WI38 (cell line): ENCODE measurements around the gene NES.

Source experiments
- H3K4me3 ChIP-seq: 2 replicates; pipeline ENCODE4 v1.5.1; 2011; ENCODE audit warnings: low read depth, mild to moderate bottlenecking, control low read depth, low read length
- TF ChIP-seq, protein P1 (sequence below): IDR thresholded peaks from 2 replicates; pipeline ENCODE4 v1.5.1; 2012; ENCODE audit warnings: low read depth, mild to moderate bottlenecking, control low read depth, low read length

The NES gene

GRCh38 chr1:156706657-156707416 lies 29.6 kb upstream of the NES start:
- TF ChIP-seq, protein P1, sequence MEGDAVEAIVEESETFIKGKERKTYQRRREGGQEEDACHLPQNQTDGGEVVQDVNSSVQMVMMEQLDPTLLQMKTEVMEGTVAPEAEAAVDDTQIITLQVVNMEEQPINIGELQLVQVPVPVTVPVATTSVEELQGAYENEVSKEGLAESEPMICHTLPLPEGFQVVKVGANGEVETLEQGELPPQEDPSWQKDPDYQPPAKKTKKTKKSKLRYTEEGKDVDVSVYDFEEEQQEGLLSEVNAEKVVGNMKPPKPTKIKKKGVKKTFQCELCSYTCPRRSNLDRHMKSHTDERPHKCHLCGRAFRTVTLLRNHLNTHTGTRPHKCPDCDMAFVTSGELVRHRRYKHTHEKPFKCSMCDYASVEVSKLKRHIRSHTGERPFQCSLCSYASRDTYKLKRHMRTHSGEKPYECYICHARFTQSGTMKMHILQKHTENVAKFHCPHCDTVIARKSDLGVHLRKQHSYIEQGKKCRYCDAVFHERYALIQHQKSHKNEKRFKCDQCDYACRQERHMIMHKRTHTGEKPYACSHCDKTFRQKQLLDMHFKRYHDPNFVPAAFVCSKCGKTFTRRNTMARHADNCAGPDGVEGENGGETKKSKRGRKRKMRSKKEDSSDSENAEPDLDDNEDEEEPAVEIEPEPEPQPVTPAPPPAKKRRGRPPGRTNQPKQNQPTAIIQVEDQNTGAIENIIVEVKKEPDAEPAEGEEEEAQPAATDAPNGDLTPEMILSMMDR = no peak
- no peak overlapping the region for H3K4me3 ChIP-seq

DNA sequence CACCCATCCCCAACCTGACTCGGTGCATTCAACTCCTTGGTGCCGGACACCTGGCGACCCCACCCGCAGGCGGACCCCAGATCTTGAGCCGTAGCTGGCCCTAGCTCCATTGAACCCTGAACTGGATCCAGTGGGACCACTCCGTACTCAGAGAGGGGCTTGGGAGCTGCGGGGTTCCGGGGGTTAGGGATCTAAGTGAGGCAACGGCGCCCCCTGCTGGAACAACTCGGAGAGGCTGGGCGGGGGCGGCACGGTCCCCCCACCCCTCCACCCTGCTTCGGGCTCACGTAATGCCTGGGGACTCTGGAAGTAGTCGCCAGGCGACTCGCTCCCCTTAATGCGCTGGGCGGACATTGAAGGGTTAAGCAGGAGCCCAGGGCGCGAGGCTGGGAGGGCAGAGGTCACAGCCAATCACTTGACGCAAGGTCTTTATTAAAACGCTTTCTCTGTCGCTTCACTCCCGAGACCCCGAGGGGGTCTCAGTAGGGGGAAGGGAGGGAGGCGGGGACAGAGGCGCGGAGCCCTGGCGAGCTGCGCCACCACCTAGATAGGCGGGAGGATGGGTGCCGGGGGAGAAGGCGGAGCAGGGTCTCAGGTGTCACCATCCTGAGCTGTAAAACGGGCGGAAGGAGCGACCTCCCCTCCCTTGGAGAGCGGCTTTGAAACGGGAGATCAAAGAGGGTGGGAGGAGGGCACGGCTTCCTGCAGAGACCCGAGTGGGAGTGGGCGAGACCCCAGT lies 28.9 kb upstream of the NES start:
- TF ChIP-seq, protein P1 = peak; percentile 75
- peak overlapping the region; percentile 10 for H3K4me3 ChIP-seq

- peak within 1 kb of the TSS; percentile 20 for H3K4me3 ChIP-seq
- TF ChIP-seq, protein P1 = no peak
Measured at GRCh38 chr1:156705321-156705917, 28.2 kb upstream of the NES start, which contains the start of gene CRABP2. Gene CRABP2 (minus strand): TSS chr1:156705583. CDS start chr1:156705446, 137 bp downstream.

DNA sequence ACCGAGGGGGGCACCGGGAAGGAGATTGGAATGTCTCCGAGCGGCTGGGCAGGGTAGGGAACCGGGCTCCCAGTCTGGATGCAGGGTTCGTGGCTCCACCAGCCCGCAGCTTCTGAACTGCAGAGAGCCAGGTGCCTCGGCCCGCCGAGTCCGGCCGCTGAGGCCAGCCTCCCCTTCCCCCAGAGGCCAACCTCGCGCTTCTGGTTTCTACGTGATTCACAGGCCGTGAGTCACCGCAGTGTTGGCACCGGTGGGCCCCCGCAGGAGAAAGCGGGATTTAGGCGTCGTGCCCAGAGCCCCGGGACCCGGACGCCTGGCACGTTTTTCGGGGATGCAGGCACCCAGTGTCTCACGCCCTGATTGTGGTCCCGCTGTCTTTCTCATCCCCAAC lies 27.7 kb upstream of the NES start:
- peak overlapping the region; percentile 20 for H3K4me3 ChIP-seq
- TF ChIP-seq, protein P1 = no peak

DNA sequence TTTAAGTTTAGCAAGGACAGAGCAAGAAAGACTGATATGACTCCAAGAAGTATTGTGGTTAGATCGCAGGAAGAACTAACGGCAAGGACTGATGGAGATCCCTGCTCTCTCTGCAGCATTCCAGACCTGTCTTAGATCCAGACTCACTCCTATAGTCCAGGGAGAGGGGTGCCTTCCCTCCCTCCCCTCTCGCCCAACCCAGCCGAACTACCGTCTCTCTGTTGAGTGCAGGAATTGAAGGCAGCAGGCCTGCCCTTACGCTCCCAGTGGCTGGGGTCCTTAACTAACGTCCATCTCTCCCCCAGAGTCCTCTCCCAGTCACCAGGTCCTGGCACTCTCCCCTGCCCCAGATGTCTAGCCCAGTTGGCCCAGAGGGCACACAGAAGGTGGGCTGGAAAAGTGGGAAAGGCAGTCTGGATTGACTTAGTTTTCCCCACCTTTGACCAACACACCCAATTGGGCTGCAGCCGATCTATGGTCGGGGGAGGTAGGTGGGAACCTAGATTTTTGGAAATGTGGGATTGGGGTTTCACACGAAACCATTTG lies 27.0 kb upstream of the NES start:
- H3K4me3 ChIP-seq = peak overlapping the region; percentile 20

DNA sequence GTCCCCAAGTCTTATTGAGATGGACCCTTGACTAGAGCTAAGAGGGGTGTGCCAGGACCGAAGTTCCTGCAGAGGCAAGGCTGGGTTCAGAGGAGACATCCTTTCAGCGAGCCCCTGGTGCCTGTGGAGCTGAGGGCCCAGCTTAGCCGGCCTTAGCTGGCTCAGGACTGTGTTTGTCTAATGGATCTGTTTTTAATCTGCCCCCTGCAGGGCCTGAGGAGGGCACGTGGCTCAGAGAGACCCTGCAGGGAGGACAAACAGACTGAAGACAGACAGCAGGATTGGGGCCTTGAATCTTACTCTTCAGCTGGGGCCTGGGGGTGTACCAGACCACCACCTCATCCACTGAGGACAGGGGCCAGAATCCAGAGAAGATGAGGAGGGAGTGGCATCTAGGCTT lies 26.5 kb upstream of the NES start:
- TF ChIP-seq, protein P1 = no peak
- no peak overlapping the region for H3K4me3 ChIP-seq

More for the DNA sequence above, 27.0 kb upstream of the NES start:
- TF ChIP-seq, protein P1 = no peak
